Fibroblast of the aortic adventitia (primary cell): Measurements from ENCODE around the gene KAT2B. TPM values are rescaled to one million over a fixed set of nuclear protein-coding genes. Genes with fewer than 3 reads are reported as not detected.
"Not testable (repeated sequence)": the region's sequence is repeated elsewhere in the genome, so short reads cannot be mapped to it uniquely, and the experiment has no call there.

Source experiments
- DNase-seq: peaks from one replicate; pipeline ENCODE4 v3.0.0-alpha.2; 2010; ENCODE audit warnings: low read depth
- H3K4me3 ChIP-seq: 2 replicates; pipeline ENCODE4 v1.5.1; 2011; ENCODE audit warnings: low read depth, mild to moderate bottlenecking, control low read depth, low read length, moderate library complexity
- total RNA-seq: library from RNA; depleted of rRNA; stranded (reverse); fragments of >200 nt; gene quantifications from 2 replicates; pipeline ENCODE4 v1.2.3, GENCODE V29; 2012; ENCODE audit warnings: low replicate concordance
- TF ChIP-seq, protein P1 (sequence below): IDR thresholded peaks from 2 replicates; pipeline ENCODE4 v1.5.1; 2011; ENCODE audit warnings: mild to moderate bottlenecking, low read length, control low read depth, inconsistent platforms; ENCODE audit not compliant: insufficient read depth

The KAT2B gene
- total RNA-seq, 1 donor: 14.3 TPM

DNA sequence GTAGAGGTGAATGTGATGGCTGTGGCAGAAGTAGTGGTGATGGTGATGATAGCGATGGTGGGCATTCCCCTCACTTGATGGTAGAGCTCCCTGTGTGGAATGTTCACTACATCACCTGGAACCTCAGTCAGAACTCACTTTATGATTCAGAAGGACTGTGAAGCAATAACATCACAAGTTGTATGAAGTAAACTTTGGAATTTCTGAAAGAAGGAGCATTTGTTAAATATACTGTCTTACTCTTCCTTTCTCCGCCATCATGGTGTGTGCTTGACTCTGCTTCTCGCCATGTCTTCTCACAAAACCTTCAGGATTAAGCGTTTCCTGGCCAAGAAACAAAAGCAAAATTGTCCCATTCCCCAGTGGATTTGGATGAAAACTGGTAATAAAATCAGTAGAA is 28.1 kb upstream of the KAT2B start, which contains the start of gene PP2D1:
Gene PP2D1, minus strand, starts transcription at position 101 of the 400 bp plus-strand sequence. CDS start 192 bp downstream, outside the sequence.
- H3K4me3 ChIP-seq: no peak within 1 kb of the TSS
- TF ChIP-seq, protein P1, sequence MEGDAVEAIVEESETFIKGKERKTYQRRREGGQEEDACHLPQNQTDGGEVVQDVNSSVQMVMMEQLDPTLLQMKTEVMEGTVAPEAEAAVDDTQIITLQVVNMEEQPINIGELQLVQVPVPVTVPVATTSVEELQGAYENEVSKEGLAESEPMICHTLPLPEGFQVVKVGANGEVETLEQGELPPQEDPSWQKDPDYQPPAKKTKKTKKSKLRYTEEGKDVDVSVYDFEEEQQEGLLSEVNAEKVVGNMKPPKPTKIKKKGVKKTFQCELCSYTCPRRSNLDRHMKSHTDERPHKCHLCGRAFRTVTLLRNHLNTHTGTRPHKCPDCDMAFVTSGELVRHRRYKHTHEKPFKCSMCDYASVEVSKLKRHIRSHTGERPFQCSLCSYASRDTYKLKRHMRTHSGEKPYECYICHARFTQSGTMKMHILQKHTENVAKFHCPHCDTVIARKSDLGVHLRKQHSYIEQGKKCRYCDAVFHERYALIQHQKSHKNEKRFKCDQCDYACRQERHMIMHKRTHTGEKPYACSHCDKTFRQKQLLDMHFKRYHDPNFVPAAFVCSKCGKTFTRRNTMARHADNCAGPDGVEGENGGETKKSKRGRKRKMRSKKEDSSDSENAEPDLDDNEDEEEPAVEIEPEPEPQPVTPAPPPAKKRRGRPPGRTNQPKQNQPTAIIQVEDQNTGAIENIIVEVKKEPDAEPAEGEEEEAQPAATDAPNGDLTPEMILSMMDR: no peak
- DNase-seq: no peak

DNA sequence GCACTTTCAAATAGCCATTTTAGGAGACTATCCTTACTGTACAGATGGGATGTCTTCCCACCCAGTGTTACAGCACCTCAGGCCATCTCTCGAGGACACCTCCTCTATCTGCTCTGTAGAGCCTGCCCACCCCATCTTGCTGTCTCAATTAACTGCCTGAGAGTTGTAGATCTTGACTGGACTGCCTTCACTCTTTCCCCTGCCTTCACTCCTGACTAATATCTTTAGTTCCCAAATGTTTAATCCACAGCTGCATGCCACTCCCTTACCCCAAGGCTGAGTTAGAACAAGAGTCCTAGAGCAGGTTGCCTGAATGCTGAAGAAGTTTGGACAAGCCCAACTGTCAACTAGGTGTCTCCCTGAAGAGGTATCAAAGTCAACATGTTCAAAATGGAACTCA is 26.9 kb upstream of the KAT2B start:
- no peak for DNase-seq
- H3K4me3 ChIP-seq: no peak overlapping the region
- TF ChIP-seq, protein P1: no peak

DNA sequence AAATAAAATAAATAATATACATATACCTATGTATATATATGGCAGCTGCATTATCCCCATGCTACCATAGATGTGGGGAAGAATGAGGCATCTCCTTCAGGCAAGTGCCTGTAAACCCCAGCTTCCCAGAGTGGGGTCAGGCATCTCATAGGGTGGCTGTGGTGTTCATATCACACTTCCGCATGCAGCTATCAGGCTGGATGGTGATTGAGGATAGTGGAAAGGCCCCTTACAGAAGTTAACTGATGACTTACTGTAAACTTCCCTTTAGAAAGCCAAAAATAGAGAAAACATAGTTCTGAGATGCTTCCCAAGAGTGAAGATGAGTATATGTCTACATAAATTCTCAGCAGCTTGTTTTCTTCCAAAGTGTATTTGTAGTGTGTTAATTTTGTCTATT is 24.7 kb upstream of the KAT2B start:
- DNase-seq: no peak
- TF ChIP-seq, protein P1: no peak
- H3K4me3 ChIP-seq: no peak overlapping the region

DNA sequence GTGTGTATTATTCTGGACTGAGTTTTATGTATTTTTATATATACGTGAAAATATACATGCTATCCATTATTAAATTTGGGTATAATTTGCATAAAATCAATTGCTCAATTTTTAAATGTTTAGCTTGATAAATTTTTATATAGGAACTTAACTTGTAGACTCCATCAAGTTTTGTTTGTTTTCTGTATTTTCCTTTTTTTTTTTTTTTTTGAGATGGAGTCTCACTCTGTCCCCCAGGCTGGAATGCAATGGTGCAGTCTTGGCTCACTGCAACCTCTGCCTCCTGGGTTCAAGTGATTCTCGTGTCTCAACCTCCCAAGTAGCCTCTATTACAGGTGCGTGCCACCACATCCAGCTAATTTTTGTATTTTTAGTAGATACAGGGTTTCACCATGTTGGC is 24.2 kb upstream of the KAT2B start:
- DNase-seq, H3K4me3 ChIP-seq: not testable (repeated sequence)

DNA sequence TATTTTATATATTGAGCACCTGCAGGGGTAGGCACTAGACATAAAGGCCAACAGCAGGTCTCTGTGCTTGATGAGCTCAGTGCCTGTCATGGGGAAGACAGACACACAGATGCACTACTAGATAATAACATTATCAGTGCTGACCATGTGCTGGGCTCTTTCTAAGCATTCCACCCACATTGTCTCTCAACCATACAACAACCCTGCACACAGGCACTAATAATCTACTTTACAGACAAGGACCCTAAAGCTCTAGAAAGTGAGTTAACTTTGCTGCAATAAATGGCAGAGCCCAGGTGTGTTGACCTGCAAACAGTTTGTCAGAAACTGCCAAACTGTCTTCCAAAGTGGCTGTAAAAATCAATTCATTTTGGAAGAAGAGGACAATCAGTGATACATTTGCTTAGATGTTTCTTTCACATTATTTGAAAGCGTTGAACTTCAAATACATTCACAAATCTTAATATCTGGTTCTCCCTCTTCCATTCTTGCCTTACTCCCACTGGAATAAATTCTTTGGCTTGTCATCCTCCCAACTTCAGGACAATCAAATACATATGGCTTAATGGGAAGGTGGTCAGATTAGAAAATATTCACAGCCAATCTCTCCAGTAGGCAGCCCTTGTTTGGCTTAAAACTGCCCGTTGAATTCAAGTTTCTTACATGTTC is 17.2 kb upstream of the KAT2B start:
- TF ChIP-seq, protein P1: no peak
- no peak overlapping the region for H3K4me3 ChIP-seq
- DNase-seq: no peak

DNA sequence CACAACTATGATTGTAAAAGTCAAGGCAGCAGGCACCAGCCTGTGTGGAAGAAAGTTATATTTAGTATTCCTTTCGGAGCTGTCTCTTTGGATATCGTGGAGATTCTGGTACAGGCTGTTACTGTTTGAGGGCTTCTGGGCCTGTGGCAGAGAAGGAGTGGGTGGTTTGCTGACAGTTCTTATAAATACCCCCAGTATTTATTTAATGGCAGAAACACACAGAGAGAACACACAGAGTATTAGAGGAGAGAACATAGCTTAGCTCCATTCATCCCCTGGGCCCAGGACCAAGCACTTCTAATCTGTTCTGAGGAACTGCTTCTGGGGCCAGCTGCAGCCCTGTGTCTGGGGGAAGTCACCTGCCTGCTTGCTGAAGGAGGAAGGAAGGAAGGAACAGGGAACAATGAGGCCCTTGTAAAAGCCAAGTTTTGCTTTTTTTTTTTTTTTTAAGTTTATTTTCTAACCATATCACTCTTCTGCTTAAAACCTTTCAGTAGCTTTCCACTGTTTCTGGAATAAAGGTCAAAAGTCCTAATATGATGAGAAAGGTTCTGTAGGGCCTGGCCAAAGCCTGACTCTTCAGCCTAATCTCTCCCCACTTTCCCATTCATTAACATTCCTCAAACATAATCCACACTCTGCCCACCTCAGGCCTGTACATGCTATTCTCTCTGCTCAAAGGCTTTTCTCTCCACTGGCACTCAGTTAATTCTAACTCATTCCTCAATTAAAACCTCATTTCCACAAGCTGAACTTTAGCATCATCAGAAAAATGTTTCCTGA is 16.4 kb upstream of the KAT2B start:
- H3K4me3 ChIP-seq: no peak overlapping the region
- TF ChIP-seq, protein P1: no peak
- DNase-seq: no peak

DNA sequence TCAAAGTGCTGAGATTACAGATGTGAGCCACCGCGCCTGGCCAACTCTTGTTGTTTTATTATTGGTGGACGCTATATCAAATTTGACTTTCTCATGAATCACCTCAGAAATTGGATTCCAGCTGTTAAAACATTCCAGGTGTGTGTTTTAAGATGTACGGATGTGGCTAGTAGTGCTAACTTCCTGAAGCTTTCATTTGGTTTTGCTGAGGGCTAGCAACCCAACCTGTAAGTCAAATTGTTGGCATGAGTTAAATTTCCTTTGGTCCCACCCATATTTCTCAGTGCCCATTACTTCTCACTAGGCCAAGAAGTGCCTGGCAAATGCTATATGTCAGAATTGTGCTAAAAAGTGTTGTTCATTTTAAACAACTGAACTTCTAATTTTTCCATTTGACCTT is 13.1 kb upstream of the KAT2B start:
- no peak overlapping the region for H3K4me3 ChIP-seq
- TF ChIP-seq, protein P1: no peak
- no peak for DNase-seq
